HG03378 (cell line): ENCODE measurements around the gene SLC25A20.
"Not testable (repeated sequence)": the region's sequence is repeated elsewhere in the genome, so short reads cannot be mapped to it uniquely, and the experiment has no call there.

Experiments
- ATAC-seq: cut with Tn5 transposase; IDR thresholded peaks from one replicate; pipeline ENCODE4 v1.9.1; 2021; ENCODE audit warnings: mild to moderate bottlenecking, moderate library complexity; ENCODE audit not compliant: unreplicated experiment

The SLC25A20 gene

GRCh38 chr3:48847053-48847503, 51.6 kb downstream of the SLC25A20 start:
- ATAC-seq, result peak; percentile 25

GRCh38 chr3:48845170-48845569, 53.5 kb downstream of the SLC25A20 start:
- no peak for ATAC-seq

- ATAC-seq, result no peak
These were observed 61.5 kb downstream of the SLC25A20 start for GRCh38 chr3:48837163-48837562.

- no peak for ATAC-seq
These were observed 62.9 kb downstream of the SLC25A20 start for GRCh38 chr3:48835650-48836366.

GRCh38 chr3:48832684-48833083, 66.0 kb downstream of the SLC25A20 start:
- ATAC-seq, result no peak

- ATAC-seq, result no peak
These were observed 68.0 kb downstream of the SLC25A20 start for GRCh38 chr3:48830715-48831114.

GRCh38 chr3:48829525-48829924, 69.2 kb downstream of the SLC25A20 start:
- ATAC-seq, result not testable (repeated sequence)

- not testable (repeated sequence) for ATAC-seq
These were observed 70.8 kb downstream of the SLC25A20 start for GRCh38 chr3:48827874-48828273.

GRCh38 chr3:48826451-48826850, 72.2 kb downstream of the SLC25A20 start:
- no peak for ATAC-seq

GRCh38 chr3:48820612-48821324, 77.9 kb downstream of the SLC25A20 start:
- ATAC-seq, result no peak

GRCh38 chr3:48819234-48820221, 79.2 kb downstream of the SLC25A20 start:
- ATAC-seq, result no peak

- no peak for ATAC-seq
These were observed 87.2 kb downstream of the SLC25A20 start for GRCh38 chr3:48811524-48811923.
